ENCODE measurements around the gene NDUFB5. TPM values are rescaled to one million over a fixed set of nuclear protein-coding genes. Genes with fewer than 3 reads are reported as not detected.

The NDUFB5 gene
- polyA plus RNA-seq, 1 of the 3 experiments (the other 2 are of a cell fraction): 35.3 TPM

DNA sequence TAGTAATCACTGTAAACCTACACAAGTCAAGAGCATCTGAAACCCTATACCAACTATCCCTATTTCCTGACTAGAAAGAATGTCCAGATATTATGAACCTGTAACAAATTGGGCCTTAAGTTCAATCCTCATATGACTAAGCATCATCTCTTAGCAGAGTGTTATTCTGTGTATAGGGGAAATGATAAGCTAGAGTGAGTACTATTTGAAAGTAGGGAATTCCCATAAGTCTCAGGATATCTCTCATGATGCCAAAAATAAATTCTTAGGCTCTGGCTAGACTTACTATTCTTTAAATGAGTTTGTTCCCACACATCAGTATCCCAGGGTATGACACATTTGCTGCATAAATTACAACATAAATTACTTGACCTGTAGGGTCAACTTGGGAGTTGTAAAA is 15.5 kb upstream of the NDUFB5 start:
- Histone ChIP-seq H3K27ac (ENCODE audit: low read depth in 2 of 2, low read length in 1 of 2) (peak overlapping the region in 1 of 2 experiments; percentile 21; a peak in 2 of 4 replicates), H3K27me3 (ENCODE audit: insufficient read depth) (no peaks in the 10 kb centered on the region), H3K79me2 (ENCODE audit: insufficient read depth) (no peaks in the 10 kb centered on the region), H3F3A (replicated peaks; ENCODE audit: insufficient read depth) (peaks cover 68% of the 10 kb centered on the region), H3K9me3 (no peaks in the 10 kb centered on the region), H3K4me3 (ENCODE audit: low read depth in 2 of 2, low read length in 1 of 2) (no peak overlapping the region), H3K36me3 (replicated peaks in 1 of 2; ENCODE audit: control insufficient read depth in 1 of 2, insufficient read depth in 2 of 2, low read length in 1 of 2) (peaks cover 79% of the 10 kb centered on the region in 2 experiments), H4K20me1 (ENCODE audit: insufficient read depth) (no peaks in the 10 kb centered on the region), H3K9ac (no peak overlapping the region), H3K4me1 (ENCODE audit: control insufficient read depth in 1 of 2, insufficient read depth in 2 of 2, low read depth in 1 of 2, low read length in 1 of 2) (no peaks in the 10 kb centered on the region), H2AFZ (ENCODE audit: low read depth) (no peak overlapping the region), H3K4me2 (no peak overlapping the region), H3K9me2 (no peaks in the 10 kb centered on the region)
- ChIA-PET CTCF (interaction anchor here (1.3 kb wide), 1 partner anchor 26 kb away, joined by 3 read pairs; no protein-coding TSS in a partner anchor), POLR2A (no interaction called here)
- no peak for TF ChIP-seq TEAD4 (IDR thresholded peaks at IDR 0.05; ENCODE audit: borderline replicate concordance, insufficient read depth)
- TF ChIP-seq FOSL2 (IDR thresholded peaks at IDR 0.05; ENCODE audit: borderline replicate concordance, low read depth): no peak
- no peak for TF ChIP-seq JUND (IDR thresholded peaks at IDR 0.05)
- TF ChIP-seq MEF2A (IDR thresholded peaks at IDR 0.05; ENCODE audit: borderline replicate concordance, low read depth): no peak
- TF ChIP-seq FOXJ3 (CRISPR knock-in tag; IDR thresholded peaks at IDR 0.05): no peak
- no peak for TF ChIP-seq CHD2 (IDR thresholded peaks at IDR 0.05; ENCODE audit: low read length, partially characterized antibody)
- TF ChIP-seq, protein P1, sequence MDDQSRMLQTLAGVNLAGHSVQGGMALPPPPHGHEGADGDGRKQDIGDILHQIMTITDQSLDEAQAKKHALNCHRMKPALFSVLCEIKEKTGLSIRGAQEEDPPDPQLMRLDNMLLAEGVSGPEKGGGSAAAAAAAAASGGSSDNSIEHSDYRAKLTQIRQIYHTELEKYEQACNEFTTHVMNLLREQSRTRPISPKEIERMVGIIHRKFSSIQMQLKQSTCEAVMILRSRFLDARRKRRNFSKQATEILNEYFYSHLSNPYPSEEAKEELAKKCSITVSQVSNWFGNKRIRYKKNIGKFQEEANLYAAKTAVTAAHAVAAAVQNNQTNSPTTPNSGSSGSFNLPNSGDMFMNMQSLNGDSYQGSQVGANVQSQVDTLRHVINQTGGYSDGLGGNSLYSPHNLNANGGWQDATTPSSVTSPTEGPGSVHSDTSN (IDR thresholded peaks at IDR 0.05): no peak
- no peak for TF ChIP-seq RCOR1 (IDR thresholded peaks at IDR 0.05; ENCODE audit: low read length)
- no peak for TF ChIP-seq TAF1 (IDR thresholded peaks at IDR 0.05; ENCODE audit: borderline replicate concordance, low read depth, low read length)
- TF ChIP-seq, protein P2, sequence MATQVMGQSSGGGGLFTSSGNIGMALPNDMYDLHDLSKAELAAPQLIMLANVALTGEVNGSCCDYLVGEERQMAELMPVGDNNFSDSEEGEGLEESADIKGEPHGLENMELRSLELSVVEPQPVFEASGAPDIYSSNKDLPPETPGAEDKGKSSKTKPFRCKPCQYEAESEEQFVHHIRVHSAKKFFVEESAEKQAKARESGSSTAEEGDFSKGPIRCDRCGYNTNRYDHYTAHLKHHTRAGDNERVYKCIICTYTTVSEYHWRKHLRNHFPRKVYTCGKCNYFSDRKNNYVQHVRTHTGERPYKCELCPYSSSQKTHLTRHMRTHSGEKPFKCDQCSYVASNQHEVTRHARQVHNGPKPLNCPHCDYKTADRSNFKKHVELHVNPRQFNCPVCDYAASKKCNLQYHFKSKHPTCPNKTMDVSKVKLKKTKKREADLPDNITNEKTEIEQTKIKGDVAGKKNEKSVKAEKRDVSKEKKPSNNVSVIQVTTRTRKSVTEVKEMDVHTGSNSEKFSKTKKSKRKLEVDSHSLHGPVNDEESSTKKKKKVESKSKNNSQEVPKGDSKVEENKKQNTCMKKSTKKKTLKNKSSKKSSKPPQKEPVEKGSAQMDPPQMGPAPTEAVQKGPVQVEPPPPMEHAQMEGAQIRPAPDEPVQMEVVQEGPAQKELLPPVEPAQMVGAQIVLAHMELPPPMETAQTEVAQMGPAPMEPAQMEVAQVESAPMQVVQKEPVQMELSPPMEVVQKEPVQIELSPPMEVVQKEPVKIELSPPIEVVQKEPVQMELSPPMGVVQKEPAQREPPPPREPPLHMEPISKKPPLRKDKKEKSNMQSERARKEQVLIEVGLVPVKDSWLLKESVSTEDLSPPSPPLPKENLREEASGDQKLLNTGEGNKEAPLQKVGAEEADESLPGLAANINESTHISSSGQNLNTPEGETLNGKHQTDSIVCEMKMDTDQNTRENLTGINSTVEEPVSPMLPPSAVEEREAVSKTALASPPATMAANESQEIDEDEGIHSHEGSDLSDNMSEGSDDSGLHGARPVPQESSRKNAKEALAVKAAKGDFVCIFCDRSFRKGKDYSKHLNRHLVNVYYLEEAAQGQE (IDR thresholded peaks at IDR 0.05; ENCODE audit: low read depth, low read length): no peak
- no peak for TF ChIP-seq RAD21 (IDR thresholded peaks at IDR 0.05; ENCODE audit: low read length)
- TF ChIP-seq ELF1 (IDR thresholded peaks at IDR 0.05): no peak
- no peak for TF ChIP-seq TCF12 (IDR thresholded peaks at IDR 0.05)
- no peak for TF ChIP-seq GABPA (IDR thresholded peaks at IDR 0.05; ENCODE audit: low read depth)
- TF ChIP-seq, protein P3, sequence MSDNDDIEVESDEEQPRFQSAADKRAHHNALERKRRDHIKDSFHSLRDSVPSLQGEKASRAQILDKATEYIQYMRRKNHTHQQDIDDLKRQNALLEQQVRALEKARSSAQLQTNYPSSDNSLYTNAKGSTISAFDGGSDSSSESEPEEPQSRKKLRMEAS (IDR thresholded peaks at IDR 0.05; ENCODE audit: low read depth): no peak
- TF ChIP-seq, protein P4, sequence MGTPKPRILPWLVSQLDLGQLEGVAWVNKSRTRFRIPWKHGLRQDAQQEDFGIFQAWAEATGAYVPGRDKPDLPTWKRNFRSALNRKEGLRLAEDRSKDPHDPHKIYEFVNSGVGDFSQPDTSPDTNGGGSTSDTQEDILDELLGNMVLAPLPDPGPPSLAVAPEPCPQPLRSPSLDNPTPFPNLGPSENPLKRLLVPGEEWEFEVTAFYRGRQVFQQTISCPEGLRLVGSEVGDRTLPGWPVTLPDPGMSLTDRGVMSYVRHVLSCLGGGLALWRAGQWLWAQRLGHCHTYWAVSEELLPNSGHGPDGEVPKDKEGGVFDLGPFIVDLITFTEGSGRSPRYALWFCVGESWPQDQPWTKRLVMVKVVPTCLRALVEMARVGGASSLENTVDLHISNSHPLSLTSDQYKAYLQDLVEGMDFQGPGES (IDR thresholded peaks at IDR 0.05; ENCODE audit: low read depth, low read length): no peak
- TF ChIP-seq, protein P5, sequence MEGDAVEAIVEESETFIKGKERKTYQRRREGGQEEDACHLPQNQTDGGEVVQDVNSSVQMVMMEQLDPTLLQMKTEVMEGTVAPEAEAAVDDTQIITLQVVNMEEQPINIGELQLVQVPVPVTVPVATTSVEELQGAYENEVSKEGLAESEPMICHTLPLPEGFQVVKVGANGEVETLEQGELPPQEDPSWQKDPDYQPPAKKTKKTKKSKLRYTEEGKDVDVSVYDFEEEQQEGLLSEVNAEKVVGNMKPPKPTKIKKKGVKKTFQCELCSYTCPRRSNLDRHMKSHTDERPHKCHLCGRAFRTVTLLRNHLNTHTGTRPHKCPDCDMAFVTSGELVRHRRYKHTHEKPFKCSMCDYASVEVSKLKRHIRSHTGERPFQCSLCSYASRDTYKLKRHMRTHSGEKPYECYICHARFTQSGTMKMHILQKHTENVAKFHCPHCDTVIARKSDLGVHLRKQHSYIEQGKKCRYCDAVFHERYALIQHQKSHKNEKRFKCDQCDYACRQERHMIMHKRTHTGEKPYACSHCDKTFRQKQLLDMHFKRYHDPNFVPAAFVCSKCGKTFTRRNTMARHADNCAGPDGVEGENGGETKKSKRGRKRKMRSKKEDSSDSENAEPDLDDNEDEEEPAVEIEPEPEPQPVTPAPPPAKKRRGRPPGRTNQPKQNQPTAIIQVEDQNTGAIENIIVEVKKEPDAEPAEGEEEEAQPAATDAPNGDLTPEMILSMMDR (IDR thresholded peaks at IDR 0.05): no peak
- no peak for DNase-seq
